Colonic mucosa (tissue), 4 donors: ENCODE results near the gene PDIA2. TPM values are rescaled to one million over a fixed set of nuclear protein-coding genes. Genes with fewer than 3 reads are reported as not detected.

Source experiments
- DNase-seq: peaks from one replicate; pipeline ENCODE4 v3.0.0-alpha.2; 2020
- H3K27ac ChIP-seq: fragments of 200-600 bp; one replicate; pipeline ENCODE4 v1.8.0; 2021
- H3K27me3 ChIP-seq: fragments of 200-600 bp; one replicate; pipeline ENCODE4 v1.8.0; 2021
- H3K36me3 ChIP-seq: fragments of 200-600 bp; one replicate; pipeline ENCODE4 v1.8.0; 2021
- H3K4me1 ChIP-seq: fragments of 200-600 bp; one replicate; pipeline ENCODE4 v1.8.0; 2021; ENCODE audit warnings: mild to moderate bottlenecking
- H3K4me3 ChIP-seq: fragments of 200-600 bp; one replicate; pipeline ENCODE4 v1.8.0; 2021
- H3K9ac ChIP-seq, 2 donors: one replicate each; pipeline ENCODE4 v1.7.0; 2013; ENCODE audit warnings: control low read depth in 2 of 2, low read depth in 2 of 2, low read length in 2 of 2
- H3K9me3 ChIP-seq: fragments of 200-600 bp; one replicate; pipeline ENCODE4 v1.8.0; 2021
- intact Hi-C: fragments of 100-400 bp; cut with DNase I; formaldehyde crosslinking; loops from one replicate; pipeline ENCODE4 v1.14.1; 2022
- total RNA-seq, 2 donors: library from RNA; stranded (reverse); fragmentation: NEBNext Ultra II Directional in 1 of 2; extraction: Animal tissue kit (Norgen Biotek cat#: 25700) in 1 of 2; gene quantifications; one replicate each; pipeline ENCODE4 v1.2.1, GENCODE V29; 2021
- TF ChIP-seq, protein P1 (sequence below): fragments of 200-600 bp; IDR thresholded peaks from one replicate; pipeline ENCODE4 v1.8.0; 2022; ENCODE audit warnings: antibody characterized with exemption, mild to moderate bottlenecking
- donor health status: healthy.
- donor health status: DM: no; HTN: no; CAD: no.
- donor health status: DM: no; HTN: no; CAD: no.

The PDIA2 gene
- total RNA-seq, 2 donors from 2014 or later: 1.4 to 2.6 TPM

DNA sequence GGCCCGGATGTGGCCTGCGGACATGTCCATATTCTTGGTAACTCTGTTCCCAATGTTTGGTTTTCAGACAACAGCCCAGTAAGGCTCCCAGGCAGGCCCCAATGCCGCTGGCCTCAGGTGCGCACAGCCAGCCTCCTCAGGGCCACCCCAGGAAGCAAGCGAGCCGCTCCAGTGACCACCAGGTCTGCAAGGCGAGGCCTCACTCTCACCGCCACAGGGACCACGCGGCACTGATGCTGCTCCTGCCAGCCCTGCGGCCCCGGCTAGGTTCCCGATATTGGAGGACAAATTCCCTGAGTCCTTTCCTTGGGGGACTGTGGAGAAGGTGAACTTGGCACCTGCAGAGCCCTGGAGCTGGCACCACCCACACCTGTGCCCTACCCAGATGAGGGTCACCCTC, 19.0 kb downstream of the PDIA2 start:
- Histone ChIP-seq H3K9me3 (no peaks in the 10 kb centered on the region), H3K36me3 (no peaks in the 10 kb centered on the region), H3K27me3 (no peaks in the 10 kb centered on the region), H3K4me1 (no peaks in the 10 kb centered on the region), H3K27ac (no peak overlapping the region), H3K4me3 (no peak overlapping the region), H3K9ac (no peak overlapping the region)
- TF ChIP-seq, protein P1, sequence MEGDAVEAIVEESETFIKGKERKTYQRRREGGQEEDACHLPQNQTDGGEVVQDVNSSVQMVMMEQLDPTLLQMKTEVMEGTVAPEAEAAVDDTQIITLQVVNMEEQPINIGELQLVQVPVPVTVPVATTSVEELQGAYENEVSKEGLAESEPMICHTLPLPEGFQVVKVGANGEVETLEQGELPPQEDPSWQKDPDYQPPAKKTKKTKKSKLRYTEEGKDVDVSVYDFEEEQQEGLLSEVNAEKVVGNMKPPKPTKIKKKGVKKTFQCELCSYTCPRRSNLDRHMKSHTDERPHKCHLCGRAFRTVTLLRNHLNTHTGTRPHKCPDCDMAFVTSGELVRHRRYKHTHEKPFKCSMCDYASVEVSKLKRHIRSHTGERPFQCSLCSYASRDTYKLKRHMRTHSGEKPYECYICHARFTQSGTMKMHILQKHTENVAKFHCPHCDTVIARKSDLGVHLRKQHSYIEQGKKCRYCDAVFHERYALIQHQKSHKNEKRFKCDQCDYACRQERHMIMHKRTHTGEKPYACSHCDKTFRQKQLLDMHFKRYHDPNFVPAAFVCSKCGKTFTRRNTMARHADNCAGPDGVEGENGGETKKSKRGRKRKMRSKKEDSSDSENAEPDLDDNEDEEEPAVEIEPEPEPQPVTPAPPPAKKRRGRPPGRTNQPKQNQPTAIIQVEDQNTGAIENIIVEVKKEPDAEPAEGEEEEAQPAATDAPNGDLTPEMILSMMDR: no peak
- DNase-seq: no peak
- intact Hi-C loops: no loop called here

DNA sequence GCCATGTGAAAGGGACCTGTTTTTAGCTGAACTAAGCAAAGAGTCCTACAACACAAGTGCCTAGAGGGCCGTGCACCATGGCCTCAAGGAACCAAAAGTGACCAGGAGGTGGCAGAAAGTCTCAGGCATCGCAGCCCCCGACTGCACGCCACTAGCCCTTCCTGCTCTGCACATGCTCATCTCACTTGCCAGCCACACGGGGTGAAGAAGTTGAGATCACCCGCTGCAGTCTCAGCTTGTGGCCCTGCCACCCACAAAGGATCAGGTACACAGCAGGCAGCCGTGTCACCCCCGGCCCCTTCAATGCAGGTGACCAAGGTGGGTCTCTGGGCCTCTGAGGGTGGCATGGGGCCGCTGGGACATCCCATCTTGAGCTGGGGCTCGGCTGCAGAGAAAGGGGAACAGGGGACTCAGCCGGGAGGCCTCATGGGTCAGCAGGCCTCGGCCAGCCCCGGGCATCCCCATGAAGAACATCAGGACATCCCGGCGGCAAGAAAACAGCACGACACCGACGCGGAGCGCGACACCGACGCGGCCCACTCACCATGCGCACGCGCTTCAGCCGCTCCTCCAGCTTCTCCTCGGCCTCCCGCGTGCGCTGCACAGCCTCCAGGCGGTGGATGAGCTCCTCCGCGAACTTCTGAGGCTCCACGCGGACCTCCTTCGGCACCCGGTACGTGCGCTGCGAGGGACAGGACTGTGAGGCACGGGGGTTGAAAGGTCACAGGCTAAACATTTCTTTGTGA, 21.0 kb downstream of the PDIA2 start:
- no peaks in the 10 kb centered on the region for H3K9me3 ChIP-seq
- no peaks in the 10 kb centered on the region for H3K27me3 ChIP-seq
- no peaks in the 10 kb centered on the region for H3K4me1 ChIP-seq
- H3K4me3 ChIP-seq: no peak overlapping the region
- TF ChIP-seq, protein P1: no peak
- H3K27ac ChIP-seq: no peak overlapping the region
- no peak overlapping the region for H3K9ac ChIP-seq
- no peak for DNase-seq
- intact Hi-C loops: no loop called here
- no peaks in the 10 kb centered on the region for H3K36me3 ChIP-seq

DNA sequence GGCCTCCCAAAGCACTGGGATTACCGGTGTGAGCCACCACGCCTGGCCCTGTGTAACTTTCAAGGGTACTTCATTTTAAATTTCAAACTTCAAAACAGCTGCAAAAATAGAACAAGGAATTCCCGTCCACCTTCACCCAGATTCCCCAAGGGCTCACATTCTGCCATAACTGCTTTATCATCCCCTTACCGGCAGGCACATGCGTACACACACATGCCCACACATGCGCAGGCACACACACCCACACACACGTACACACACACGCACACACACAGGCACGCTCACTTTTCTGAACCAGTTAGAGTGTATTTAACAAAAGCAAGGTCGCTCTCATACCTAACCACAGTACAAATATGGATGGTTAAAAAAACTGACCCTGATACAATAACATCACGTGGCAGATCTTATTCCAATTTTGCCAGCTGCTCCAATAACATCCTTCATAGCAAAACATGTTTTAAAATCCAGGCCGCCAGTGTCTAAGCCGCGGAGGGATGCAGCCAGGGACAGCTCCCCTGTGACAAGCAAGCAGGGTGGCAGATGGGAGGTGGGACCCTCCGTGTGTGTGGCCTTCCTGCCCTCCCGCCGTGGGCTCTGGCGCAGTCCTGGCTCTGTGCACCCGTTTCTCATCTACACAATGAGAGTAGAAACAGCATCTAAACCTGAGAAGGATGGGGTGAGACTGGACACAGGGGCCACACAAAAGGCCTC, 23.1 kb downstream of the PDIA2 start:
- TF ChIP-seq, protein P1: no peak
- Histone ChIP-seq H3K4me3 (no peak overlapping the region), H3K9ac (no peak overlapping the region), H3K4me1 (no peaks in the 10 kb centered on the region), H3K9me3 (no peaks in the 10 kb centered on the region), H3K27ac (no peak overlapping the region), H3K36me3 (no peaks in the 10 kb centered on the region), H3K27me3 (no peaks in the 10 kb centered on the region)
- no peak for DNase-seq
- intact Hi-C loops: no loop called here

DNA sequence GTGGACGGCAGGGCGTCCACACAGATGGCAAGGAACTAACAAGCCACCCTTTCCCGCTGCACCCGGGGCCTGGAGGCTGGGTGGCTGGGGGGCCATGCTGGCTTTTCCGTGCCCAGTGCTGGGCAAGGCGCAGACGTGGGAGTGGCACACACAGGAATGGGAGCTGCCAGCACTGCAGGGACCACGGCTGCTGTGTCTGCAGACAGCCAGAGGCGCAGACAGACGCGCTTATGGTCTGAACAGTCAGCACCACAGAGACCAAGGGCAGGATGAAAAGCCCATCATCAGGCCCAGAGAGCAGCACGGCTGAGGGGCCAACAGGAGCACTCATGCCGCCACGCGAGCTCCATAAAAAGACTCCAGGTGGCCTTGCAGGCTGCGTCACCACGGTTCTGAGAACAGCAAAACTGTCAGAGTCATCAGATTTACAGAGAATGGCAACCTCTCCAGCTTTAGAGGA, 24.0 kb downstream of the PDIA2 start:
- Histone ChIP-seq H3K4me3 (no peak overlapping the region), H3K4me1 (no peaks in the 10 kb centered on the region), H3K27me3 (no peaks in the 10 kb centered on the region), H3K36me3 (no peaks in the 10 kb centered on the region), H3K27ac (no peak overlapping the region), H3K9me3 (no peaks in the 10 kb centered on the region), H3K9ac (no peak overlapping the region)
- intact Hi-C loops: no loop called here
- no peak for DNase-seq
- TF ChIP-seq, protein P1: no peak

DNA sequence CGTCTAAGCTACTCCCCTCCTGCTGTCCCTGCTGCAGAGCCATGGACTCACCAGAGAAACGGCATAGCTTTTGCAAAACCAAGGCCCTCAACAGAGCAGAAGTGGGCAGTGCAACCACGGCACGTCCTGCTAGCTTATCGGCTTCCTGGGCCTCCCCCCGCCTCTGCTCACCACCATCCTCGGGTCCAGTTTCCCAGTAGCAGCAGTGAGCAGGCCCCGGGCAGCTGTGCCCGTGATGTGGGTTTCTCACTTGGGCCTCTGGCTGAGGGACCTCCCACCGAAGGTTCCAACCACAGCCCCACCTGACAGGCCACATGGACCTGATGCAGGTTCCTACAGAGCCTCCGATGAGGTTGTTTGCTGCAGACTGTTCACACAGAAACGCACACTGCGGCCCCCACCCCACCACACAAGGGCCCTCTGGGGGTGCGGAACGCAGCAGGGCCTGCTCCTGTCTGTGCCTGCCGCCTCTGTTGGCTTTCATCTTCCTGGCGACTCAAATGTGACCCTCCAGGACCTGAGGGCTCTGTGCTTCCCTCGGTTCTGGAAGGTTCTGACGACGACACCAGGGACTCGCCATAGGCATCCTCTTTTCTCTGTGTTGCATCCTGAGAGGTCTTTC, 24.8 kb downstream of the PDIA2 start:
- H3K4me3 ChIP-seq: no peak overlapping the region
- no peak overlapping the region for H3K9ac ChIP-seq
- TF ChIP-seq, protein P1: no peak
- intact Hi-C loops: no loop called here
- no peaks in the 10 kb centered on the region for H3K27me3 ChIP-seq
- no peak overlapping the region for H3K27ac ChIP-seq
- peaks cover under 1% of the 10 kb centered on the region for H3K36me3 ChIP-seq
- DNase-seq: no peak
- H3K9me3 ChIP-seq: no peaks in the 10 kb centered on the region
- H3K4me1 ChIP-seq: no peaks in the 10 kb centered on the region
